HTR-8/SVneo (cell line): ENCODE data around the gene LANCL3.
"Not testable (repeated sequence)": the region's sequence is repeated elsewhere in the genome, so short reads cannot be mapped to it uniquely, and the experiment has no call there.

ENCODE experiments used
- DNase-seq: peaks from one replicate; pipeline ENCODE4 v3.0.0; 2011; ENCODE audit warnings: low spot score, mixed read lengths; ENCODE audit not compliant: insufficient read length
- FAIRE-seq: peaks from 2 replicates; lab custom pipeline; 2011; peaks lifted over from hg19 to GRCh38; lab: Jason Lieb, UNC

The LANCL3 gene

GRCh38 chrX:37608156-37608555 is 36.7 kb downstream of the LANCL3 start:
- FAIRE-seq (no peak), DNase-seq (no peak)

GRCh38 chrX:37609727-37610126 is 38.3 kb downstream of the LANCL3 start:
- FAIRE-seq = no peak
- no peak for DNase-seq

- FAIRE-seq (no peak), DNase-seq (no peak)
These were observed 42.5 kb downstream of the LANCL3 start for GRCh38 chrX:37613933-37614332.

GRCh38 chrX:37627602-37628001 is 56.1 kb downstream of the LANCL3 start:
- FAIRE-seq = no peak
- DNase-seq = no peak

- no peak for DNase-seq
- no peak for FAIRE-seq
These were observed 66.6 kb downstream of the LANCL3 start for GRCh38 chrX:37638047-37638446.

- FAIRE-seq = no peak
- DNase-seq = no peak
These were observed 68.7 kb downstream of the LANCL3 start for GRCh38 chrX:37640142-37640541.

GRCh38 chrX:37641859-37642258 is 70.4 kb downstream of the LANCL3 start:
- no peak for DNase-seq
- FAIRE-seq = no peak

GRCh38 chrX:37644381-37645305 is 73.2 kb downstream of the LANCL3 start:
- DNase-seq = no peak
- no peak for FAIRE-seq

- FAIRE-seq (no peak), DNase-seq (no peak)
These were observed 74.8 kb downstream of the LANCL3 start for GRCh38 chrX:37646254-37646653.

GRCh38 chrX:37650879-37651278 is 79.4 kb downstream of the LANCL3 start:
- DNase-seq = not testable (repeated sequence)

GRCh38 chrX:37651921-37652452 is 80.5 kb downstream of the LANCL3 start:
- FAIRE-seq (no peak), DNase-seq (no peak)

More at GRCh38 chrX:37650879-37651278, 79.4 kb downstream of the LANCL3 start:
- not testable (repeated sequence) for FAIRE-seq

- DNase-seq = no peak
- no peak for FAIRE-seq
These were observed 81.2 kb downstream of the LANCL3 start for GRCh38 chrX:37652589-37653231.

- no peak for FAIRE-seq
These were observed 82.1 kb downstream of the LANCL3 start for GRCh38 chrX:37653397-37654085.

GRCh38 chrX:37658343-37659030 is 87.0 kb downstream of the LANCL3 start:
- no peak for DNase-seq
- FAIRE-seq = no peak

More at GRCh38 chrX:37653397-37654085, 82.1 kb downstream of the LANCL3 start:
- no peak for DNase-seq

- FAIRE-seq = no peak
These were observed 87.6 kb downstream of the LANCL3 start for GRCh38 chrX:37659047-37659446.

GRCh38 chrX:37662181-37662580 is 90.7 kb downstream of the LANCL3 start:
- no peak for DNase-seq
- FAIRE-seq = no peak

More at GRCh38 chrX:37659047-37659446, 87.6 kb downstream of the LANCL3 start:
- no peak for DNase-seq

GRCh38 chrX:37666516-37666915 is 95.1 kb downstream of the LANCL3 start:
- DNase-seq = no peak
- no peak for FAIRE-seq

GRCh38 chrX:37667141-37667540 is 95.7 kb downstream of the LANCL3 start:
- no peak for FAIRE-seq
- DNase-seq = no peak

GRCh38 chrX:37672563-37672962 is 101.1 kb downstream of the LANCL3 start:
- DNase-seq = no peak
- no peak for FAIRE-seq

- no peak for FAIRE-seq
These were observed 105.3 kb downstream of the LANCL3 start for GRCh38 chrX:37676811-37677210.

More at GRCh38 chrX:37676811-37677210, 105.3 kb downstream of the LANCL3 start:
- DNase-seq = no peak
